Measurements from ENCODE around the gene LINC01488. TPM values are rescaled to one million over a fixed set of nuclear protein-coding genes. Genes with fewer than 3 reads are reported as not detected.

The LINC01488 gene
- total and polyA plus RNA-seq, 2 of the 13 experiments (the other 11 are each of a cell fraction or from before 2014, with no cell fraction given), result 0.26 to 0.58 TPM

GRCh38 chr11:69487849-69488542 is 6.5 kb downstream of the LINC01488 start:
- ChIA-PET CTCF (ENCODE audit: low intra/inter-chr PET ratio, low total read pairs) (no interaction called here), POLR2A (no interaction called here)
- no peak for ATAC-seq

GRCh38 chr11:69488543-69488940 is 7.1 kb downstream of the LINC01488 start:
- H3K27ac ChIP-seq (ENCODE audit: extremely low read length, insufficient read depth, low read length), result no peak overlapping the region
- H3K36me3 ChIP-seq (replicated peaks in 1 of 2; ENCODE audit: control insufficient read depth in 1 of 2, insufficient read depth in 2 of 2, low read length in 2 of 2), result no peaks in the 10 kb centered on the region
- H3K4me3 ChIP-seq (replicated peaks in 1 of 3; ENCODE audit: insufficient read depth in 1 of 3, low read depth in 2 of 3, low read length in 3 of 3), result no peak overlapping the region
- CTCF ChIA-PET (ENCODE audit: low intra/inter-chr PET ratio, low total read pairs), result no interaction called here
- no TSS peak for BruUV-seq (replicated peaks)
- ATAC-seq, result no peak
- H3K27me3 ChIP-seq (ENCODE audit: control insufficient read depth in 1 of 2, insufficient read depth in 2 of 2, low read length in 2 of 2), result no peaks in the 10 kb centered on the region
- WGBS (ENCODE audit: low lambda C conversion rate), result 94% methylated on average over 8 of the region's 16 CpGs
- no peak overlapping the region for H2AFZ ChIP-seq (ENCODE audit: low read length)
- H3K9me3 ChIP-seq (ENCODE audit: low read length), result no peaks in the 10 kb centered on the region
- FAIRE-seq, result no peak
- H3K4me2 ChIP-seq (ENCODE audit: low read depth, low read length), result no peak overlapping the region
- intact Hi-C loops (cut with micrococcal nuclease; ENCODE audit: unreplicated experiment) (no loop called here), in situ Hi-C loops (cut with HindIII; ENCODE audit: extremely low pct_ligation_motif_present, low pct_unique_long_range_greater_than_20kb) (no loop called here)
- no peak for TF ChIP-seq KIAA2018 (CRISPR knock-in tag; IDR thresholded peaks at IDR 0.05; ENCODE audit: borderline replicate concordance)
- TF ChIP-seq HNRNPL (IDR thresholded peaks at IDR 0.05; ENCODE audit: low read depth, low read length), result 0 out of 2 replicates have a peak, but pooled peaks have one; percentile 30
- DNase-seq (ENCODE audit: low spot score), result no peak
- no peaks in the 10 kb centered on the region for H4K20me1 ChIP-seq (ENCODE audit: insufficient read depth, low read length)
- no peak overlapping the region for H3K9ac ChIP-seq (ENCODE audit: insufficient read depth, low read depth, low read length)
- peaks cover 53% of the 10 kb centered on the region for H3K4me1 ChIP-seq (ENCODE audit: insufficient read depth, low read length)
- POLR2A ChIA-PET, result no interaction called here
- no peaks in the 10 kb centered on the region for H3K79me2 ChIP-seq (ENCODE audit: insufficient read depth, low read length)

More at GRCh38 chr11:69487849-69488542, 6.5 kb downstream of the LINC01488 start:
- no peaks in the 10 kb centered on the region for H3K9me3 ChIP-seq (ENCODE audit: low read length)
- TF ChIP-seq HCFC1 (IDR thresholded peaks at IDR 0.05; ENCODE audit: low read depth, low read length), result no peak
- no peak for TF ChIP-seq ARID3A (IDR thresholded peaks at IDR 0.05; ENCODE audit: low read depth, low read length)
- TF ChIP-seq HOXA9 (CRISPR knock-in tag; IDR thresholded peaks at IDR 0.05; ENCODE audit: borderline replicate concordance), result no peak
- no peak for TF ChIP-seq ATAD3A (CRISPR knock-in tag; IDR thresholded peaks at IDR 0.05)
- H3K4me3 ChIP-seq (replicated peaks in 1 of 3; ENCODE audit: insufficient read depth in 1 of 3, low read depth in 2 of 3, low read length in 3 of 3), result no peak overlapping the region
- WGBS (ENCODE audit: low lambda C conversion rate), result no CpG with 5 or more reads among the region's 17 CpGs
- no peaks in the 10 kb centered on the region for H4K20me1 ChIP-seq (ENCODE audit: insufficient read depth, low read length)
- in situ Hi-C loops (cut with HindIII; ENCODE audit: extremely low pct_ligation_motif_present, low pct_unique_long_range_greater_than_20kb) (no loop called here), intact Hi-C loops (cut with micrococcal nuclease; ENCODE audit: unreplicated experiment) (no loop called here)
- FAIRE-seq, result no peak
- peaks cover 58% of the 10 kb centered on the region for H3K4me1 ChIP-seq (ENCODE audit: insufficient read depth, low read length)
- no TSS peak for BruUV-seq (replicated peaks)
- no peak overlapping the region for H3K9ac ChIP-seq (ENCODE audit: insufficient read depth, low read depth, low read length)
- H2AFZ ChIP-seq (ENCODE audit: low read length), result no peak overlapping the region
- no peaks in the 10 kb centered on the region for H3K79me2 ChIP-seq (ENCODE audit: insufficient read depth, low read length)
- H3K36me3 ChIP-seq (replicated peaks in 1 of 2; ENCODE audit: control insufficient read depth in 1 of 2, insufficient read depth in 2 of 2, low read length in 2 of 2), result no peaks in the 10 kb centered on the region
- no peak for DNase-seq (ENCODE audit: low spot score)
- H3K27ac ChIP-seq (ENCODE audit: extremely low read length, insufficient read depth, low read length), result no peak overlapping the region
- no peak overlapping the region for H3K4me2 ChIP-seq (ENCODE audit: low read depth, low read length)
- no peaks in the 10 kb centered on the region for H3K27me3 ChIP-seq (ENCODE audit: control insufficient read depth in 1 of 2, insufficient read depth in 2 of 2, low read length in 2 of 2)
